Islet precursor cell (in vitro differentiated cells): Measurements from ENCODE around the gene PPP1R3E.
"Not testable (repeated sequence)": the region's sequence is repeated elsewhere in the genome, so short reads cannot be mapped to it uniquely, and the experiment has no call there.

Experiments used
- DNase-seq: peaks from one replicate; pipeline ENCODE4 v3.0.0-alpha.2; 2018

The PPP1R3E gene

DNA sequence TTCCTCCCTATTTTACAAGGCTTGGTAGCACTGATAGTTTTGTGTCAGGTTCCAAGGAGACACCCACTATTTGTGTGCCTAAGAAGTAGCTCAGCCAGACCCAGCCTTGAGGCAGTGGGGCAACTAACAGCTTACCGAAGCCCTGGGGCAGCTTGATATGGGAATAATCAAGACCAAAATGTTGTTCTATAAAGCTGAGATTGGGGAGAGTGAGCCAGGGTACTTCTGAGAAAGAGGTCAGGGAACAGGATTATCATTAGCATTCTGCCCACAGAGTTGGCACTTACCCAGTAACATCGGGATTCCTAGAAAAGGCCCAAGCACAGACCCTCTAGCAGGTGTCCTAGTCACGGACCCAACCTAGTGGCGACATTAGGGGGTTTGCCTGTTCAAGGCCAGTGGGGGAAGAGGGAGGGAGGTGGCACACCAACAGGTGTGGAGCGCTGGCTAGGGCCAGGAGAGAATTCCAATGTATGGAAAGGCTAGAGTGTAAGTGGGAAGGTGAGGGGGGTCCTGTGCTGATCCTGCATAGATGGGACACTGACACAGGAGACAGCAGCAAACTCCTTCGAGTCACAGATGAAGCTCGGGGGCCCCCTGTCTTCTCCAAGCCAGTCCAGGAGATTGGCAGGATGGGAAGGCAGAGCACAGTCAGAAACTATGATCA, 4.9 kb downstream of the PPP1R3E start:
- DNase-seq: no peak

DNA sequence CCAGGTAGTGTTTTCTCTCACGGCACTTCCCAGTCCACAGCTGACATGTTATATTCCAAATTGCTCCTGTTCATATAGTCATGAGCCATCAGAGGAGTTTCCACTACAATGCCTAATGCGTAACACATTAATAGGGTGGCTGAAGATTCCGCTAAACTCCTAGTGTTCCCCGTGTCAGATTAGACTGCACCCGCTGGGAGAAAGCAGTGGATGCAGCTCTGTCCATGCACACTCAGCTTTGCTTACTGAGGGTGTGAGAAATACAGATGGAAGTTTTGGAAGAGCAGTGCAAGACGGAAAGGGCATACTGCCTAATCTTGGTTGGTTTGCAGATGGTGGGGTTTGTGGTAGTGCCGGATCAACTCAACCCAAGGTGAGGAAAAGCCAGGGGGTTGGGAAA, 5.6 kb downstream of the PPP1R3E start:
- DNase-seq: no peak

DNA sequence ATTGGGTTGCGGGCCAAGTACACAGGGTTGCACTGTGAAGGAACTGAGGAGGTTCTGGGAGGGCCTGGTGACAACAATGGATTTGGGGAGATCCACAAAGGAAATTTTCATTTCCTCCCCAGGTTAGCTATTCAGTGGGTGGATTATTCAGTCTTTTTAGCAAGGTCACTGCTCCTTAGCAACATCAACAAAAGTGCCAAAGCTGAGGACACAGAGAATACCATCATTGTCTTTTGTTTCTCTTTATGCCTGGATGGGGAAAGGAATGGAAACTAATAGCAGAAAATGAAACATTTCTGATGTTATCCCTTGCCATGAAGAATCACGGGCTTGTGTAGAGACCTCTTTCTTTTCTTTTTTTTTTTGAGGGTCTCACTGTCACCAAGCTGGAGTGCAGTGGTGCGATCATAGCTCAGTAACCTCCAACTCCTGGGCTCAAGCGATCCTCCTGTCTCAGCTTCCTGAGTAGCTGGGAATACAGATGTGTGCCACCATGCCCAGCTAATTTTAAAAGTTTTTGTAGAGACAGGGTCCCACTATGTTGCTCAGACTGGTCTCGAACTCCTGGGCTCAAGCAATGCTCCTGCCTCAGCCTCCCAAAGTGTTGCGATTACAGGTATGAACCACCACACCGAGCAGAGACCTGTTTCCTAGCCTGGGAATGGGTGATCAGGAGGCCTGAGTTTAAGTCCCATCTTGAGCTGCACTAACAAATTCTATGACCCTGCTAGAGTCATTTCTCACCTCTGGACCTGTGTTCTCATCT, 6.5 kb downstream of the PPP1R3E start:
- DNase-seq: no peak

DNA sequence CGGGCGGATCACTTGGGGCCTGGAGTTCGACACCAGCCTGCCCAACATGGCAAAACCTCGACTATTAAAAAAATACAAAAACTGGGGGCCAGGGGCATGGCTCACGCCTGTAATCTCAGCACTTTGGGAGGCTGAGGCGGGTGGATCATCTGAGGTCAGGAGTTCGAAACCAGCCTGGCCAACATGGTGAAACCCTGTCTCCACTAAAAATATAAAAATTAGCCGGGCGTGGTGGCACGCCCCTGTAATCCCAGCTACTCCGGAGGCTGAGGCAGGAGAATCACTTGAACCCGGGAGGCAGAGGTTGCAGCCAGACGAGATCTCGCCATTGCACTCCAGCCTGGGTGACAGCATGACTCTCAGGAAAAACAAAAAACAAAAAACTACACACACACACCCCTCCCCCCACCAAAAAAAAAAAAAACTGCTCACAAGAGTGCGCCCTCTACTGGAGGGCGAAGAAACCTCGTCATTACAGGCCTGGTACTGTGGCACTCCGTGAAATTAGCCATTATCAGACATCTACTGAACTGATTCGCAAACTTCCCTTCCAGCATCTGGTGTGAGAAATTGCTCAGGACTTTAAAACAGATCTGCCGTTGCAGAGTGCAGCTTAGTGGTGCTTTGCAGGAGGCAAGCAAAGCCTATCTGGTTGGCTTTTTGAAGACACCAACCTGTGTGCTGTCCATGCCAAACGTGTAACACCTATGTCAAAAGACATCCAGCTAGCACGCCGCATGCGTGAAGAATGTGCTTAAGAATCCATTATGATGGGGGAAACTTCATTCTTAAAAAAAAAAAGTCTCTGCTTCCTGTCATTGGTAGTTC, 7.7 kb downstream of the PPP1R3E start:
- peak; percentile 67 for DNase-seq

DNA sequence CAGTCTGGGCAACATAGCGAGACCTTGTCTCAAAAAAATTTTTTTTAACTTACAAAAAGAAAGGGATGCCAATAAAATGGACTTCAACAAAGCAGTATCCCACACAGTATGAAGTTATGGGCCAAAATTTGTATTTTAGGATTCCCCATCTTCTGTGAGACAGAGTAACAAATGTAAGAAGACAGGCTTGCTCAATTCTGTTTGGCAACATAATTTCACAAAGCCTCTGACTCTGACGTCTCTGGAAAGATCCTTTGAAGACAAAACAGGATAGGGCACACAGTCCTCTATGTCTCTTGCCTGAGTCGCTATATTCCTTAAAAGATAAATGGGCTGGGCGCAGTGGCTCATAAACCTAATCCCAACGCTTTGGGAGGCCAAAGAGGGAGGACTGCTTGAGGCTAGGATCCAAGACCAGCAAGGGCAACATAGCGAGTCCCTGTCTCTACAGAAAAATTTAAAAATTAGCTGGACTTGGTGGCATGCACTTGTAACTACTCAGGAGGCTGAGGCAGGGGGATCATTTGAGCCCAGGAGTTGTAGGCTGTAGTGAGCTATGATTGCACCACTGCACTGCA, 15.7 kb downstream of the PPP1R3E start:
- no peak for DNase-seq

DNA sequence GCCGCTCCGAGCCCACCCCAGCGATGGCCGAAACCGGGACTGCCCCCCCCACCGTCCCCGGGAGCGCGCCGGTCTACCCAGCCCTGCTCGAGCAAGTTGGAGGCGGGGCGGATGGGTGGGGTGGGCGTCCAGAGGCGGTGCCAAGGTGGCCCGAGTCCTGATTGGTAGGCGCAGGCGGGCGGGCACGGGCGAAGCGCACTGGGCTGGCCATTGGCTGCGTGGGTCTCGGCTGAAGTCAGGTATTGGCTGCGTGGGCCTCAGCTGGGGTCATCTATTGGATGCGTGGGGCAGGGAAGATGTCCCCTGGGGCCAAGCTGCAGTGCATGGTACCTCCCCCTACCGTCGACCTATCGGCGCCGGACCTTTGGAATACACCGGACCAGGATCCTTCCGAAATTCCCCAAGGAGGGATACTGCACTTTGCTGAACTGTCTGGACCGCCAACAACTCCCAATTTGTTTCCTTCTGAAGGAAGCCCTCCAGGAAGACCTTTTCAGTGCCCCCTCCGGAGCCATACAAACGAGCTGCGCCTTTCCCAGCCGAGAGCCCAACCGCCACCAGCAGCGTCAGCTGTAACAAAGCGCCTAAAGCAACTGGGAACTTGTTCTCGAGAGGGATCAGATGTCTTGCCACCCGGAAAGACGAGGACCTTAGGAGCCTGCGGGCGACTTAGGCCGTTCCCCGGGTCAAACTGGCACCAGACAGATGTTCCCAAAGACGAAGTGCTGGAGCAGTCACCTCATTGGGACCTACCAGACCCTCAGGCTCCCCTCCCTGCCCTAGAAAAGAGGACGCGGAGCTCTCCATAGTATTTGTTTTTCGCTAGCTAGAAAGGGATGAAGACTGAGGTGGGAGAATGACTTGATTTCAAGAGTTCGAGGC, 16.4 kb downstream of the PPP1R3E start, which contains the start of gene HOMEZ:
Gene HOMEZ, minus strand, starts transcription at position 113 of the 882 bp plus-strand sequence. CDS start 180 bp downstream, outside the sequence.
- peak; percentile 100 for DNase-seq

DNA sequence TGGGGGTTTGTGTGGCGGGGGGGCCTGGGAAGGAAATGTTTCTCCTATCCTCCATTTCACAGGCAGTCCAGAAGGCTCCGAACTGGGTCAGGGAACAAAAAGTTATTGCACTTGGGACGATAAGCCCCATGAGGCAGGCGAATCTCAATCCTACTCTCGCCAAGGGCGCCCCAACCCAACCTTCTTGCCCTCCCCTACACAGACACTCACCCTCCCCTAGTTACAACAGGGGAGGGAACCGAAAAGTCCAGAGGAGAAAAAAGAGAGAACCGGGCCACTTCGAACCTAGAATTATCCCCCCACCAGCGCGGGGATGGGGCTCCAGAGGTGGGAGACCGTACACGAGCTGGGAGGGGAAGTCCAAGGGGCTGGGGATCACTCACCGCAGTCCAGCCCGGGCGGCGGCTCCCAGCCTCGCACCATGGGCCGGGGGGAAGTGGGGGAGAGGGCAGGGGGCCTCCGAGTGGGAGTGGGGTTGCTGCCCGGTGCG, 17.1 kb downstream of the PPP1R3E start:
- DNase-seq: no peak

DNA sequence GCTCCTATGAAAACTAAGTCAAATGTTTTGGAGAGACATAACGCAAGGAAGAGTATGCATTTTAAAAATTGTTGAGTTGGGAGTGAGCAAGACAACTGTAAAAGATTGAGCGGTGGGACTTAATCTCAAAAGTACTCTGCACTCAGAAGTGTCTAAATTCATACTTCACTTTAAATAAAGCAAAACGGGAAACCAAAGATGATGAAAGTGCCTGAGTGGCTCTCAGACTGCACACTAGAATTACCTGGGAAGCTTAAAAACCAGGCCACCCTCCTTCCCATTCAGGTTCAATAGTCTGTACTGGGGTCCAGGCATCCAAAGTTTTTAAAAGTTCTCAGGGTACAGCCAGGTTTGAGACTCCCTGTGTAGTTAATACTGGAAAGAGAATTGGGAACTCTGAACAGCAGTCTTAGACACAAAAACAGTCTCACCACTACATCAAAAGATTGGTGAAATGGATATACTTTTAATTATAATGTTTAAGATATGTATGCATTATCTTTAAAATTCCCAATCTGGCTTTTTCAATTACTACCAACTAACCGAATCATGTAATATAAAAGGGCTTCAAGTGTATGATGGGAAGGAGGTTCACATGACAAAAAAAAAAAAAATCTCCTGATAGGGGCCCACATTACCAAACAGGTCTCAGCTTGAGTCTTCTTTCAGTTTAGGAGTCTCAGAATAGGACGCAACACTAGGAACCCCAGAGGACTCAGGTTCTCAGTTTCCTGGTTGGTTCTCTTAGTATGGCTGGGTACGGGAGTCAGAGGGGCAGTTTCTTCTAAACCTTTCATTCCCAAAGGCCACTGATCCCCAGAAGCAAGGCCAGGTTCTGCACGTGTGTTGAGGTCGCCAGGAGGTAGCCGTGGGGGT, 17.8 kb downstream of the PPP1R3E start:
- DNase-seq: no peak

DNA sequence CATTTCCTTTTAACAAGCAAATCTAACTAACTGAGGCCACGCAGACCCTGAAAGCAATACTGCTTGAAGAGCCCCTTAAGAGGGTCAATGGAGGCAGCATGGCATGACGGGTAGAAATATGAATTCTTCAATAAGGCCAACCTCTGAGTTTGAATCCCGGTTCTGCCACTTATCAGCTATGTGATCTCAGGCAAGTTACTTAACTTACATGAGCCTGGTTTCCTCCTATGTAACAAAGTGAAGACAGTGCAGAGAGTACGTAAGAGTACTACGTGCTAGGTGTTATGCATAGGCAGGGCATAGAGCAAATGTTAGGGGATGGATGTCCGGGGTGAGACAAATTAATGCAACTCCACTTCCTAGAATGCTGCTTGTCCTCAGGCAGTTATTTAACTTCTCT, 21.4 kb downstream of the PPP1R3E start:
- no peak for DNase-seq

DNA sequence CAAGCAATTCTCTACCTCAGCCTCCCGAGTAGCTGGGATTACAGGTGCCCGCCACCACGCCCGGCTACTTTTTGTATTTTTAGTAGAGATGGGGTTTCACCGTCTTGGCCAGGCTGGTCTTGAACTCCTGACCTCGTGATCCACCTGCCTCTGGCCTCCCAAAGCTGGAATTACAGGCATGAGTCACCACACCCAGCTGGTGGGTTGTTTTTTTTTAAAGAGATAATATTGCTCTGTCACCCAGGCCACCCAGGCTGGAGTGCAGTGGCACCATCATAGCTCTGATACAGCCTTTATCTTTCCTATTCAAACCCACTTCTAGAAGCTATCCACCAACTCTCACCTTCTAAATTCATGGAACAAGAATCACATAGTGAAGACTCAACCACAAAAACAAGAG, 24.7 kb downstream of the PPP1R3E start:
- not testable (repeated sequence) for DNase-seq

DNA sequence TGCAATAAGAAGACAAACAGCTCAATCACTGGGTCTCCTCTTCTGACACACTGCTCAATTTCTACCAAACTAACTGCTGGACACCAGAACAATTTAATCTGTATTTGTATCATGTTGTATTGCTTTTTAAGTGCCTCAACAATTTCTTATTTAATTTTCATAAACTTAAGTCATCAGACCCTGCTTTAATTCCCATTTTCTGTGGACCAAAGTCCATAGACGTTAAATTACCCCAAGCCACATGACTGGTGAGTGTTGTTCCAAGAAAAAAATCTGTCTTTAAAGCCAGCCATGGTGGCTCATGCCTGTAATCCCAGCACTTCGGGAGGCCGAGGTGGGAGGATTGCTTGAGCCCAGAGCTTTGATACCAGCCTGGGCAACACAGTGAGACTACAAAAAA, 25.5 kb downstream of the PPP1R3E start:
- no peak for DNase-seq

DNA sequence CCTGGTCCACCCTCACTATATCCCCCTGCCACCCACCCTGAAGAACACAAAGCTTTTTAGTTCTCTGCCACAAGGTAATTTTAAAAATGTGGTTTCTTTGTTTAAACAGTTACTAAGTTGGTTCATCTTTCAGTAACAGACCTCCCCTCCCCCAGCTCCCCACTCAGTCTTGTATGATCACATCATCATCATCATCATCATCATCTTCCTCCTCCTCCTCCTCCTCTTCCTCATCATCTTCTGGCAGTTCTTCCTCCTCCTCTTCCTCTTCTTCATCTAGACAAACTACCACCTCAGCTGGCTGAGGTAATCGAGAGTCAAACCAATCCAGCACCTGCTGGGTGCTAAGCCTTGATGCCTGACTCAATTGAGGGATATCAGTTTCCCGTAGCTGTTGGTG, 27.2 kb downstream of the PPP1R3E start:
- no peak for DNase-seq

DNA sequence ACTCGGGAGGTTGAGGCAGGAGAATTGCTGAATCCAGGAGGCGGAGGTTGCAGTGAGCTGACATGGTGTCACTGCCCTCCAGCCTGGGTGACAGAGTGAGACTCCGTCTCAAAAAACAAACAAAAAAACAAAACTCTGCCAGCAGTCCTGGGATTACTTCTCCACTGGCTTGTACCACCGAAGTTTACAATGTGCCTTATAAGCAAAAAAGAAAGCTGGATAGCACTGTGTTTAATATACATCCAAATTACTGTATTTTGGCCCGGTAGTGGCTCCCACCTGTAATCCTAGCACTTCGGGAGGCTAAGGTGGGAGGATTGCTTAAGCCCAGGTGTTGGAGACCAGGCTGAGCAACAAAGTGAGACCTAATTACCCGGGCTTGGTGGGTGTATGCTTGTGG, 33.5 kb downstream of the PPP1R3E start:
- DNase-seq: no peak

DNA sequence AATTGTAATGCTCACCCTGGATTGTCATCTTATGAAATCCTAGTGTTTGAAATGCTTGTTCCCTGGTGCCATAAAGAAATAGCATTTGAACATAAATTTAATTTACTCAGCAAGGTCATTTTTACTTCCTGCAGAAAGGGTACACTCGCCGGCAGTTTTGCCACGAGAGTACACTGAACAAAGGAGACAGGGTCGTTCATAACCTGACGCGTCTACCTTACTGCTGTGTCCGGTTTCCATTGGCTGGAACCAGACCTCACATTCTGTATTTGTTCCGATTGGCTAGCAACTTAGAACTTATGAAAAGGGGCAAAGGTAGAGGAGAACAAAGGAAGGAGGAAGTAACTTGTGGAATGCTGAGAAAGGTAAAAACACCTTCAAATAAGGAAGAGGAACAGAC, 41.8 kb downstream of the PPP1R3E start:
- not testable (repeated sequence) for DNase-seq

DNA sequence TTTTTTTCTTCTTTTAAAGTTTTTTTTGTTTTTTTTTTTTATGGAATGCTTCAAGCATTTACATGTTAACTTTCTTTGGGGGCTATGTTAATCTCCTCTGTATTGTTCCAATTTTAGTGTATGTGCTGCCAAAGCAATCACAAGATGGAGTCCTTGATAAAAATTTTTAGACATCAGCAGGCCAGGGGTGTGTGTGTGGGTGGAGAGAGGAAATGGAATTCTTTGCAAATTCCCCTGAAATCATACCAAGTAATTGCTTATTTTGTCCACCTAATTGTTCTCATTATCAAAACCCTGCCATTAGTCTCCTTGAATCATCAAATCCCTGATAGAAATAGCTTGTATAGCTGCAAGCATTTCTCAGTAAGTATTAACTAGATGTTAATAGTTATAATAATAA, 43.2 kb downstream of the PPP1R3E start:
- DNase-seq: no peak

DNA sequence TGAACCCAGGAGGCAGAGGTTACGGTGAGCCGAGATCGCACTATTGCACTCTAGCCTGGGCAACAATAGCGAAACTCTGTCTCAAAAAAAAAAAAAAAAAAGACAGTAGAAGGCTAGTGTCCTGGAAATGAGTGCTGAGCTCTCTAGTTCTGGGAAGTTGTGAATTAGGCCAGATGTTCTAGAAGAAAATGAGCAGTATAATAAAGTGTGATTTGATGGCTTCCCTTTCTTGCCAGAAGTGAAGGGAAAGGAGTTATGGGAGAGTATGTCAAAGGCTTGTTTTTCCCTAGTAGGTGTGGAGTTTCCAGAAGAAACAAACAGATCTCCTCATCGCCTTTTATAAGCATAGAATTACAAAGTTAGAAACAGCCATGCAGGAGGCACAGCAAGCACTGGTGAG, 44.4 kb downstream of the PPP1R3E start:
- DNase-seq: no peak

DNA sequence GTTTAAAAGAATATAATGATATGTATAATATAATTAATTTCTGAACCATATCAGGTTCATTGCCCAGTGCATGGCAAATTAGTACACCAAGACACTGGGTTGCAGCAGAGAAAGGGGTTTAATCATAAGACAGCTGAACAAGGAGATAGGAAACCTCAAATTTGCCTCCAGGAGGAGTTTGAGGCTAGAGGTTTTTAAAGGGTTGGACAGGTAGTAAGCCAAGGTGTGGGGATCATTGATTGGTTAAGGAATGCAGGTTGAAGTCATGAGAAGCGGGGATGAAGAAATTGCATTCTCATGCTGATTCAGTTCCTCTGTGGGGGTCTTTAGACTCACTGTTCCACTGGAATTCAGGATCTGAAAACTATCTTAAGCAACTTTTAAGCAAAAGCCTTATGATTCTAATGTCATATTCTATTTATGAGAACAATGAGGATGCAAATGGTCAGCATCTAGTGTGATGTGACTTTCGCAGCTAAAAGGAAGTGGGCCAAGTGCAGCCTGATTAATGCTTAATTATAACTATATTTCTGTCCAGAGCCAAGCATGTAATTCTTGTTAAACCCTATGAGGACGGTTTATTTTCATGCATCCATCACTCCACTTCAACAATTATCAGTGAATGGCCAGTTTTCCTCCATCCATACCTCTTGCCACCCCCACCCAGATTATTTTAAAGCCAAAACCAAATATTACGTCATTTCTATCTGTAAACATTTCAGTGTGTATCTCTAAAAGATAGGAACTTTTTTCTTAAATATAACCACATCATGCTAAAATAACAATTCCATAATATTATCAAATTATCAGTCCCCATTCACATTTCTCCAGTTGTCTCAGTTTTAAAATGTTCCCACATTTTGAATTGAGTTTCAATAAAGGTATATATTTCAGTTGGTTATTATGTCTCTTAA, 50.0 kb downstream of the PPP1R3E start:
- DNase-seq: no peak

DNA sequence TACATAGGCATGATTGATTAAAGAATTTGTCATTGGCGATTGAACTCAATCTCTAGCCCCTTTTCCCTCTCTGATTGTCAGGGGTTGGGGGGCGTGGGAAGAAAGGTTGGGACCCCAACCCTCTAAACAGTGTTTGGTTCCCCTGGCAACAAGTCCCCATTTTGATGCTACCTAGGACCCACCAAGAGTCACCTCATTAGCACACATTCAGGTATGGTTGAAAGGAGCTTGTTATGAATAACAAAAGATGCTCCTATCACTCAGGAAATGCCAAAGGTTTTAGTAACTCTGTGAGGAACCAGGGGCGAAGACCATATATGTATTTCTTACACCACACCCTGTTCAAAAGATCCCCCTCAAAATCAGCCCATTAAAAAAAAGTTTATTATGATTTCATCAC, 50.7 kb downstream of the PPP1R3E start:
- no peak for DNase-seq

DNA sequence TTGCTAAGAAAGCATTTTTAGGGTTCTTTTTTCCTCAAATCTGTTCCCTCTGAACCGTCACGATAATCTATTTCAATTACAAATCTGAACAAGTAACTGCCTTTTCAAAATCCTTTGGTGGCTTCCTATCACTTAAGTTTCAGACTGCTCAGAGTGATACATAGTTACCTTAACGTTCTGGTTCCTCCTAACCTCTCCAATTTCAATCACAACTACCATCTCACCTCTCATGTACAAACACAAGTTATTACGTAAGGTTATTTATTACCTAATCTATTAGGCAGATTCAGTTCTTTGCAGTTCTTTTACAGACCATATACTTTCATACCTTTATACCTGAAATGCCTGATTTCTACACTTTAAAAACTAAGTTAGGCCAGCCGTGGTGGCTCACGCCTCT, 52.8 kb downstream of the PPP1R3E start:
- no peak for DNase-seq

DNA sequence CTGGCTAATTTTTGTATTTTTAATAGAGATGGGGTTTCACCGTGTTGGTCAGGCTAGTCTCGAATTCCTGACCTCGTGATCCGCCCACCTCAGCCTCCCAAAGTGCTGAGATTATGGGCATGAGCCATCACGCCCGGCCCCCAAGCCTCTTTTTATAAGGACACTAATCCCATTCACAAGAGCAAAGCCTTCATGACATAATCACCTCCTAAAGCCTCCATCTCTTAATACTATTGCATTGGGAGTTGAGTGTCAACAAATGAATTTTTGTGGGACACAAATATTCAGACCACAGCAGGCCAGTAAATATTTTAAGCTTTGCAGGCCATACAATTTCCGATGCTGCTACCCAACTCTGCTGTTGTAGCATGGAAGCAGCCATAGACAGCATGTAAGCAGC, 54.1 kb downstream of the PPP1R3E start:
- DNase-seq: no peak
